CD4-positive, alpha-beta T cell treated with Interleukin-21 for 1 hour (primary cell): Measurements from ENCODE around the gene DHDDS.
A peak's percentile ranks its signal among the peaks of the same experiment; 100 is the strongest.

ENCODE experiments used
- DNase-seq: peaks from one replicate; pipeline ENCODE4 v3.0.0-alpha.2; 2020

Gene DHDDS

GRCh38 chr1:26418865-26419349 lies 13.2 kb upstream of the DHDDS start:
- DNase-seq = no peak

GRCh38 chr1:26419494-26419893 lies 12.6 kb upstream of the DHDDS start:
- no peak for DNase-seq

- no peak for DNase-seq
These were observed 2.4 kb upstream of the DHDDS start for GRCh38 chr1:26429721-26430120.

GRCh38 chr1:26432793-26433192 lies 672 bp downstream of the DHDDS start:
- no peak for DNase-seq

GRCh38 chr1:26434161-26434752 lies 2.1 kb downstream of the DHDDS start:
- no peak for DNase-seq

- no peak for DNase-seq
These were observed 5.9 kb downstream of the DHDDS start for GRCh38 chr1:26438041-26438440.

- DNase-seq = no peak
These were observed 8.1 kb downstream of the DHDDS start for GRCh38 chr1:26440259-26440658.

- no peak for DNase-seq
These were observed 17.7 kb downstream of the DHDDS start for GRCh38 chr1:26449868-26450267.

- no peak for DNase-seq
These were observed 18.8 kb downstream of the DHDDS start for GRCh38 chr1:26450908-26451307.

GRCh38 chr1:26452459-26453183 lies 20.5 kb downstream of the DHDDS start:
- DNase-seq = no peak

GRCh38 chr1:26459148-26459547 lies 27.0 kb downstream of the DHDDS start:
- no peak for DNase-seq

- no peak for DNase-seq
These were observed 27.5 kb downstream of the DHDDS start for GRCh38 chr1:26459573-26460031.

- no peak for DNase-seq
These were observed 36.8 kb downstream of the DHDDS start for GRCh38 chr1:26468911-26469310.

- no peak for DNase-seq
These were observed 37.4 kb downstream of the DHDDS start for GRCh38 chr1:26469558-26469957.

GRCh38 chr1:26470878-26471497 lies 38.9 kb downstream of the DHDDS start:
- DNase-seq = no peak

GRCh38 chr1:26471498-26472319 lies 39.6 kb downstream of the DHDDS start:
- DNase-seq = peak; percentile 33

- DNase-seq = peak; percentile 90
These were observed 40.3 kb downstream of the DHDDS start, which contains the start of gene HMGN2 for GRCh38 chr1:26472320-26472900. Gene HMGN2, plus strand, starts transcription at chr1:26472440. Its CDS starts 173 bp downstream, at chr1:26472613.

GRCh38 chr1:26472901-26473845 lies 41.1 kb downstream of the DHDDS start:
- DNase-seq = peak; percentile 96

- no peak for DNase-seq
These were observed 42.7 kb downstream of the DHDDS start for GRCh38 chr1:26474818-26475217.

- DNase-seq = no peak
These were observed 43.9 kb downstream of the DHDDS start for GRCh38 chr1:26475989-26476388.

- DNase-seq = no peak
These were observed 44.8 kb downstream of the DHDDS start for GRCh38 chr1:26476958-26477357.
